Tibial artery (tissue), 4 donors: ENCODE data around the gene RGS8.

ENCODE experiments used
- DNase-seq, 2 donors: peaks; one replicate each; pipeline ENCODE4 v3.0.0-alpha.2; 2019
- H3K27ac ChIP-seq, 2 donors: fragments of 200-600 bp; sonication (generic) in 1 of 2; 1 replicate in 1 of 2; 2 replicates in 1 of 2; pipeline ENCODE4 v1.5.1; 2018 to 2019; ENCODE audit warnings: mild to moderate bottlenecking in 1 of 2
- H3K27me3 ChIP-seq, 2 donors: fragments of 200-600 bp; sonication (generic) in 1 of 2; one replicate each; pipeline versions ENCODE4 v1.5.1 to v1.6.0; 2016 to 2019
- H3K36me3 ChIP-seq, 3 donors: fragments of 200-600 bp; sonication (generic) in 2 of 3; one replicate each; pipeline ENCODE4 v1.5.1; 2016 to 2019; ENCODE audit warnings: mild to moderate bottlenecking in 2 of 3
- H3K4me1 ChIP-seq, 4 donors: fragments of 200-600 bp; sonication (generic) in 2 of 4; 1 replicate in 3 of 4; 2 replicates in 1 of 4; pipeline ENCODE4 v1.5.1; 2016 to 2019
- H3K4me3 ChIP-seq, 2 donors: fragments of 200-600 bp; sonication (generic) in 1 of 2; 1 replicate in 1 of 2; 2 replicates in 1 of 2; pipeline ENCODE4 v1.5.1; 2018 to 2019; ENCODE audit warnings: mild to moderate bottlenecking in 2 of 2
- H3K9me3 ChIP-seq, 3 donors: fragments of 200-600 bp; sonication (generic) in 1 of 3; one replicate each; pipeline ENCODE4 v1.5.1; 2016 to 2019
- intact Hi-C: fragments of 100-400 bp; cut with DNase I; formaldehyde crosslinking; loops from one replicate; pipeline ENCODE4 v1.15.0; 2023; ENCODE audit warnings: low total_unique reads
- TF ChIP-seq, protein P1 (sequence below), 2 experiments: fragments of 200-600 bp in 1 of 2; fragments of 450-650 bp in 1 of 2; IDR thresholded peaks; one replicate each; pipeline ENCODE4 v1.5.1; 2017 to 2019; ENCODE audit warnings: antibody characterized with exemption in 2 of 2, mild to moderate bottlenecking in 1 of 2, moderate library complexity in 1 of 2

The RGS8 gene

DNA sequence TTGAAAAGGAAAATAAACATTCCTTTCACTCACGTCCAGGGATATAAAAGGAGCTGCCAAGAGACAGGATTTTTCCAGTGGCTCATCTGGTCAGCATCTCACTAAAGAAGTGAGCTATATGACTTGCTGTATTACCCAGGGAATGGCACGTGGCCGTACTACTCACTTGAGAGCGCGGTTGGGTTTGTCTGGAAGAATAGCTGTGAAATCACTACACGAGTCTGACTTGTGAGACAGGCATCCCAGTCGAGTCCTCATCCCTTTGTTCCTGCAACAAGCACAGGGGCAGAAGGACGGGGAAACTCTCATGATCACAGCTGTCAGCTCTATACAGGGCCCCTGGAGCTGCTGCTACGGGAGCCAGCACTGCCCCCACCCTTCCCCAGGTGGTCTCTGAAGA is 17.7 kb downstream of the RGS8 start:
- Histone ChIP-seq H3K36me3 (no peaks in the 10 kb centered on the region), H3K9me3 (no peaks in the 10 kb centered on the region), H3K27ac (no peak overlapping the region), H3K4me3 (no peak overlapping the region), H3K27me3 (no peaks in the 10 kb centered on the region), H3K4me1 (no peaks in the 10 kb centered on the region)
- no peak for DNase-seq
- TF ChIP-seq, protein P1, sequence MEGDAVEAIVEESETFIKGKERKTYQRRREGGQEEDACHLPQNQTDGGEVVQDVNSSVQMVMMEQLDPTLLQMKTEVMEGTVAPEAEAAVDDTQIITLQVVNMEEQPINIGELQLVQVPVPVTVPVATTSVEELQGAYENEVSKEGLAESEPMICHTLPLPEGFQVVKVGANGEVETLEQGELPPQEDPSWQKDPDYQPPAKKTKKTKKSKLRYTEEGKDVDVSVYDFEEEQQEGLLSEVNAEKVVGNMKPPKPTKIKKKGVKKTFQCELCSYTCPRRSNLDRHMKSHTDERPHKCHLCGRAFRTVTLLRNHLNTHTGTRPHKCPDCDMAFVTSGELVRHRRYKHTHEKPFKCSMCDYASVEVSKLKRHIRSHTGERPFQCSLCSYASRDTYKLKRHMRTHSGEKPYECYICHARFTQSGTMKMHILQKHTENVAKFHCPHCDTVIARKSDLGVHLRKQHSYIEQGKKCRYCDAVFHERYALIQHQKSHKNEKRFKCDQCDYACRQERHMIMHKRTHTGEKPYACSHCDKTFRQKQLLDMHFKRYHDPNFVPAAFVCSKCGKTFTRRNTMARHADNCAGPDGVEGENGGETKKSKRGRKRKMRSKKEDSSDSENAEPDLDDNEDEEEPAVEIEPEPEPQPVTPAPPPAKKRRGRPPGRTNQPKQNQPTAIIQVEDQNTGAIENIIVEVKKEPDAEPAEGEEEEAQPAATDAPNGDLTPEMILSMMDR (IDR thresholded peaks at IDR 0.05) = no peak
- intact Hi-C loops = no loop called here

DNA sequence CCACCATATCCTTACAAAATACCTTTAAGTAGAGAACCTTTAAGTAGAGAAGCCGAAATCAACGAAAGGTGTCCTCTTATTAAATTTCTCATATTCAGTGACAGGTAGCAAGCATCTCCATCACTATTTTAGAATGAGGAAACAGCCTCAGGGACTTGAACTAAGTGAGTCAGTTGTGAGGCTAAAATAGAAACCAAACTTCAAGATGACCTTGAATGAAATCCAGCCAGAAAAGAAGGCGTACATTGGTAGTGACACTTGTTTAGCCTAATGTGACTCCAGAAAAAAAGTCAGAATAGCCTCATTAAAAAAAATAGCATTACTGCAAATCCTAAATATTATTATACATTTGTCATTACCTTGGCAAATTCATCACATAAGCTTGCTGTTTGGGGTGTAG is 20.1 kb downstream of the RGS8 start:
- no peaks in the 10 kb centered on the region for H3K4me1 ChIP-seq
- TF ChIP-seq, protein P1 (IDR thresholded peaks at IDR 0.05) = no peak
- H3K36me3 ChIP-seq = no peaks in the 10 kb centered on the region
- no peak for DNase-seq
- H3K4me3 ChIP-seq = no peak overlapping the region
- H3K9me3 ChIP-seq = no peaks in the 10 kb centered on the region
- H3K27ac ChIP-seq = no peak overlapping the region
- intact Hi-C loops = no loop called here
- peaks cover 0 to 2% of the 10 kb centered on the region in 2 donors for H3K27me3 ChIP-seq

DNA sequence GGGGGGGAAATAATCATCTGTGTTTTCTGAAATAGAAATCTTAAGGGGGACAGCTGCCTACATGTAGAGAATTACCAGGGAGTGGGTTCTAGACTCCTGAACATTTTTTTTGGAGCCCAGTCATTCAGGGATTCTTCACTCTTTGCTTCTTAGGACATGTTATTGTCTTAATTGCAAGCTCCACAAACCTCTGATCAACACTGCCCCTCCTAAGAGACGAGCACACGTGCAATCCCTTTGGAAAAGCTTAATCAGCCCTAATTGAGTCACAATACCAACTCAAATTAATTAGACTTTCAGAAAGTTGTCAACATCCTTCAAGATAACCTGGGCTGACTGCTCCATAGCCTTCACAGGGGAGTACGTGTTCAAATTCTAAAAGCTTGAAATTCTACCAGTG is 21.4 kb downstream of the RGS8 start:
- intact Hi-C loops = no loop called here

DNA sequence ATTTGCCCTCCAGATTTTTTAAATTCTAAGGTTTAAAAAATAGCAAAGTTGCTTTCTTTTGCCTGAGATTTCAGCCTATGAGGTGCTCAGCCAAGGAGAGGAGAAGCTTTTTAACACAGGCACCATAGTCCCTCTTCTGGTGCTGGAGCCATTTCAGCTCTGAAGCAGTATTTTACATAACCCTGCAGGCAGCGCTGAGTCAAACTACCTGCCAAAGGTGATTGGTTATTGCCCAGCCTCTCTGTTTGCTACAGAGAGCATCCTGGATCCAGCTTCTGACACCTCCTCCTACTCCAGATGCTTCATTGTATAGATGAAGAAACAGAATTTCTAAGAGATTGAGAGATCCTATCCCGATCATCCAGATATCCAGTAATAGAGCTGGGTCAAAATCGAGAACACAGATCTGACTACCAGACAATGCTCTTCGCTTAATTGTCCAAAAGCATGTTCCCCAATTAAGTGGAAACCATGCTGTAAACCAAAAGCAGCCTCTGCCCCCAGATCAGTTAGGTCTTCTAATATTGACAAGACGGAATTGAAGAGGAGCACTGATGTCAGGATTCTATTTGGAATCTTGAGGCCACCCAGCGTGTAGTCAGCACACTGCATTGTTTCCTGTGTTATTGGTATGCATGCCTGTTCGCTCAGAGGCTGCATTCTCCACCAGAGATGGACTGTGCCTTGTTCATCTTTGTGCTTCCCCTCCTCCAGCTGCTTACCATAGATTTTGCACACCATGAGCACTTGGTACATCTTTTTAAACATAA is 22.1 kb downstream of the RGS8 start:
- Histone ChIP-seq H3K4me3 (no peak overlapping the region), H3K27me3 (peaks cover 0 to 2% of the 10 kb centered on the region in 2 donors), H3K27ac (no peak overlapping the region), H3K9me3 (no peaks in the 10 kb centered on the region), H3K4me1 (no peaks in the 10 kb centered on the region), H3K36me3 (no peaks in the 10 kb centered on the region)
- intact Hi-C loops = no loop called here
- TF ChIP-seq, protein P1 (IDR thresholded peaks at IDR 0.05) = no peak
- no peak for DNase-seq

More for the DNA sequence above, 21.4 kb downstream of the RGS8 start:
- Histone ChIP-seq H3K27me3 (peaks cover 0 to 2% of the 10 kb centered on the region in 2 donors), H3K9me3 (no peaks in the 10 kb centered on the region), H3K36me3 (no peaks in the 10 kb centered on the region), H3K4me1 (no peaks in the 10 kb centered on the region), H3K4me3 (no peak overlapping the region), H3K27ac (no peak overlapping the region)
- DNase-seq = no peak
- TF ChIP-seq, protein P1 (IDR thresholded peaks at IDR 0.05) = no peak

DNA sequence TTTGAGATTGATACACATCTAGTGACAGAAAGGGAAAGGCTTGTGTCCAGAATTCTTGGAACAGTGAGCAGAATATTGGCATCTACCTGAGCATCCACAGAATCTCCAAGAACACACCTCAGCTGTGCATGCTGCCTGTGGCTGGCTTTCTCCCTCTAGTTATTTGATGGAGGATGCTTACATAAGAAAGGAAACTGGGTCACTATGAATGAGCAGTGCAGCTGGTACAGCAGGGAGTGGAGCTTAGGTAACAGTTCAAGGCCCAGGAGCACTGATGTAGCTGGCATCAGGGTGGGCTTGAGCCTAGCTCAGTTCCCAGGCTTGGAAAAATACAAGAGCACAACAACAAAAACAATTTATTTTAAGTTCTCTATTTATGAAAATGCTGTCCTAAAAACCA is 26.3 kb downstream of the RGS8 start:
- Histone ChIP-seq H3K9me3 (no peaks in the 10 kb centered on the region), H3K27ac (no peak overlapping the region), H3K4me3 (no peak overlapping the region), H3K27me3 (peaks cover 0 to 2% of the 10 kb centered on the region in 2 donors), H3K4me1 (no peaks in the 10 kb centered on the region), H3K36me3 (no peaks in the 10 kb centered on the region)
- TF ChIP-seq, protein P1 (IDR thresholded peaks at IDR 0.05) = no peak
- intact Hi-C loops = no loop called here
- no peak for DNase-seq
